ENCODE measurements around the gene MYO5A. TPM values are rescaled to one million over a fixed set of nuclear protein-coding genes. Genes with fewer than 3 reads are reported as not detected.

MYO5A gene
- total and polyA plus RNA-seq, 9 of the 15 experiments (the other 6 are each of a cell fraction or from before 2014, with no cell fraction given), result 0.03 to 0.82 (median 0.40) TPM

DNA sequence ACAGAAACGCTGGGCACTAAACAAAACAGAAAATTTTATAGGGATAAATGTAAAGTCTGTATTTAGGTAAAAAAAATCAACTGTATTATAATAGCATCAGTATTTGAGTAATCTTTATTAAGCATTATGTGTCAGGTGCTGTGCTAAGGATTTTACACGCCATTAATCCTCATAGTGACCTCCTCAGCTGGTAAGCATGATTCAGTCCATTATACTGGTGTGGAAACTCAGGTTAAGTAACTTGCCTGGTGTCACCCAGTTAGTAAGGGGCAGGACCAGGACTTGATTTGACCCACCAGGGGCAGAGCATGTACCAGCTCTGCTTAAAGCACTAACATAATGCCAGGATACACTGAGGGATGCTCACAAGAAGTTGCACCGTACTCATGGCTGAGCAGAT lies 237.9 kb downstream of the MYO5A start:
- no peak for ATAC-seq

More for the DNA sequence above, 237.9 kb downstream of the MYO5A start:
- no peaks in the 10 kb centered on the region for H3K36me3 ChIP-seq (ENCODE audit: control insufficient read depth, insufficient read depth, low read length)
- no peaks in the 10 kb centered on the region for H3K9me3 ChIP-seq (replicated peaks; ENCODE audit: control insufficient read depth, insufficient read depth, low read depth, low read length)
- in situ Hi-C loops (cut with MboI), result no loop called here
- peaks cover 0 to 8% of the 10 kb centered on the region in 2 experiments; a peak in 2 of 5 replicates for H3K4me1 ChIP-seq (replicated peaks in 1 of 2; ENCODE audit: control insufficient read depth in 2 of 2, insufficient read depth in 2 of 2, low read length in 2 of 2)
- no peaks in the 10 kb centered on the region for H3K9me1 ChIP-seq (ENCODE audit: control insufficient read depth, insufficient read depth, low read length)
- WGBS (ENCODE audit: insufficient coverage, low coverage, missing lambda C conversion rate), result 0% methylated on average over 3 of the region's 3 CpGs
- DNase-seq (ENCODE audit: extremely low read depth in 1 of 4, low spot score in 3 of 4) (no peak), FAIRE-seq (no peak)
- H4K20me1 ChIP-seq (replicated peaks; ENCODE audit: control insufficient read depth, insufficient read depth, low read length), result no peaks in the 10 kb centered on the region
- no peak overlapping the region for H3K4me3 ChIP-seq
- POLR2A ChIA-PET, result interaction anchor here (1.2 kb wide), 1 partner anchor 19 kb away, joined by 3 read pairs; no protein-coding TSS in a partner anchor
- no TSS peak for BruUV-seq (replicated peaks)
- intact Hi-C loops (cut with micrococcal nuclease), result no loop called here
- H3K4me2 ChIP-seq (ENCODE audit: insufficient read depth, low read length), result no peak overlapping the region
- CTCF ChIA-PET (ENCODE audit: low intra/inter-chr PET ratio), result no interaction called here
- H3K27me3 ChIP-seq (ENCODE audit: control insufficient read depth in 2 of 2, insufficient read depth in 2 of 2, low read length in 2 of 2), result peaks cover 17 to 52% of the 10 kb centered on the region in 2 experiments; a peak in 3 of 5 replicates
- H3K9ac ChIP-seq (ENCODE audit: insufficient read depth in 1 of 2, low read depth in 2 of 2, low read length in 2 of 2), result no peak overlapping the region
- no peak overlapping the region for H2AFZ ChIP-seq (ENCODE audit: low read depth, low read length)
- no peak overlapping the region for H3K27ac ChIP-seq (ENCODE audit: extremely low read depth, low read depth, low read length)
- no peaks in the 10 kb centered on the region for H3K79me2 ChIP-seq (ENCODE audit: control insufficient read depth, insufficient read depth, low read length)
- TF ChIP-seq CBX8 (IDR thresholded peaks at IDR 0.05; ENCODE audit: borderline replicate concordance, extremely low read depth, low read depth, low read length, poor library complexity, severe bottlenecking) (no peak), NKRF (IDR thresholded peaks at IDR 0.05; ENCODE audit: borderline replicate concordance) (no peak), SMARCA5 (IDR thresholded peaks at IDR 0.05) (no peak), ZNF316 (IDR thresholded peaks at IDR 0.05) (no peak)

Data from K562 (cell line).